GM19238 (cell line): ENCODE measurements around the gene OR52I2.

Experiments used
- DNase-seq: peaks from one replicate; pipeline ENCODE4 v3.0.0; 2011; ENCODE audit warnings: low spot score; ENCODE audit not compliant: insufficient read length

The OR52I2 gene

DNA sequence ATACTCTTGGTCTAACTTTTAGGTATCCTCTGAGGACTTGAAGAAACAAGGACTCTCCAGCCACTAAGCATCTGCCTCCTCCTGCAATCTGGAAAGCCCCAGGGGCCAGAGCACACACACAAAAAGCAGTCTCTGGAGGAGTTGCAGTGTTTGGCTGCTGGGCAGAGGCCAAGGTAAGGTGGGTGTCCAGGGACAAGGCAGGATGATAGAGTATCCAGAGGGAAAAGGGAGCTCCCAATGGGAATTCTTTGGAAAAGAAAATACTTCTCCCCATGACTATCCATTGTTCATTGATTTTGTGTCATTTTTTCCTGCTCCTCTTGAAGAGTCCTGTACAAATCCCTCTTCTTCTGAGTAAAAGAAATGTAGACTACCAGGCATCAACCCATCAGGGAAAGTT, at the start of gene OR52I2:
TSS of gene OR52I2 (plus strand) at position 301 of the 400 bp plus-strand sequence.
- DNase-seq, result no peak

DNA sequence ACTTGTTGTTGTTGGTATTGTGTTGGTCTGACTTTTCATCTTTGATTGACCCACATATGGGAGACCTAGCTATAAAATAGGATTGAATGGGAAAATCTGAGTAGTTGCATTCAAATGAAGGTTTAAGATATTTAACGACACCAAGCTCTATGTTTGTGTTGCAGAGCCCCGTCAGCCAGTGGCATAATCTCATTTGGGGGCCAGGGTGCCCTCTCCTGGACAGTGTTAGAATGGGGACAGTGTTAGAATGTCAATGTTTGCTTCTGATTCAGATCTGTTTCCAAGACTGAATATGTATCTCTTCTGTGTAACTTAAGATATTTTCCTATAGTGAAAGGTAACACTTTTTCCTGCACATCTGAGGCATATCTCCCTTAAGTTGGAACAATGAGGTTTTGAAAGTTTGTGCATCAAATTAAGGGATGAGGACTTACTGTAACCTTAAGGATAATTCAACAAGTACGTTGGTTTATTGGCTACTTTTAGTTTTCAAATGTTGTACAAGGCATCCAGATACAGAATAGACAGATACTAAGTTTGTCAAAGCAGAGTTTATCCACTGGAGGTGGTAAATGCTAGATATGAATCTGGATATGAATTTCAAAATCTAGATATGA, 41.8 kb upstream of the OR52I2 start:
- DNase-seq, result peak; percentile 13

GRCh38 chr11:4541071-4541470, 40.5 kb upstream of the OR52I2 start:
- DNase-seq, result no peak

- no peak for DNase-seq
Measured at GRCh38 chr11:4543561-4543960, 38.0 kb upstream of the OR52I2 start.

GRCh38 chr11:4544891-4545290, 36.7 kb upstream of the OR52I2 start, which contains the start of gene OR52M1:
OR52M1 (plus strand) TSS chr11:4545191; CDS start chr11:4545191, 0 bp downstream.
- no peak for DNase-seq

GRCh38 chr11:4546878-4547277, 34.7 kb upstream of the OR52I2 start:
- DNase-seq, result no peak

DNA sequence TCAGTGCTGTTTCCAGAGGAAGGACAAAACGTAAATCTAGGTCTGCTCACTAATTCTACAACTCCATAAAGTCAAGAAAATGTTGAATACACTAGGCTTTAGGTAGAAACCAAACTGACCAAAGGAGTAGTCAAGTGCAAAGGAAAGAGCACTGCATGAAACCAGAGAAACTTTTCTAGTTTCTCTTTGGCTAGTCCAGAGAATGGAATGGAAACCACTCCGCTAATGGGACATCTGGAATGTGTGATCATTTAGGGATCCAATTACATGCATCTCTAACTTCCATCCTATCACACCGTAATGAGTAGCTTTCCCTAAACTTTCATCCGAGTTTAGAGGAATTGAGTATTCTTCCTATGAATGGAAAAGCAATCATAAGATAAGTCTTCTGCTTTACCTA, 34.1 kb upstream of the OR52I2 start:
- DNase-seq, result no peak

DNA sequence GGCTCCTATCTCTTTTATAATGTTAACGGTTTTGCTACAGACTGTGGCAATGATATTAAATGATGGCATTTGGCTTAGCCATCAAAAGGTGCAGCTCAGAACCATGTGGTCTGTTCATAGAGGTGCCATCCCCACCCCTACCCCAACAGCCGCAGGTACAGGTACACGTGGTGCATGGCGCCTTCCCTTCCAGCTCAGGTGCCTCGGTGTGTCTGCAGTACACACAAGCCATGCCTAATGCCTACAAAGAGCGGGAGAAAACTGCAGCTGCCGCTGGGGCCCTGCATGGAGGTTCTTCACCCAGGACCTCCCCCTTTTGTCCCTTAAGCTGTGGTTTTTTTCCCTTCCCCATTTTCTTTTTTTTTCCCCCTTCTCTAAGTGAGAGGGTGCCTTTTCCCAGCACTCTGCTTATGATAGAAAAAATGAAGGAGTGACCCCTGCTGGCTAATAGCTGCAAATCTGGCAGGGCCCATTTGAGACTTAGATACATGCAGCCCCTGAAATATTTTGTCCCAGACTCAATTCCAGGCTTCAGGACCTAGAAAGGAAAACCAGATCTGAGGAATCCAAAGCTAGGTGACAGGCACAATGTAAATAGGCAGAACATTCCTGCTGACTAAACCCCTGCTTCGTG, 30.1 kb upstream of the OR52I2 start:
- no peak for DNase-seq

- DNase-seq, result no peak
Measured at GRCh38 chr11:4559527-4560440, 21.8 kb upstream of the OR52I2 start.

DNA sequence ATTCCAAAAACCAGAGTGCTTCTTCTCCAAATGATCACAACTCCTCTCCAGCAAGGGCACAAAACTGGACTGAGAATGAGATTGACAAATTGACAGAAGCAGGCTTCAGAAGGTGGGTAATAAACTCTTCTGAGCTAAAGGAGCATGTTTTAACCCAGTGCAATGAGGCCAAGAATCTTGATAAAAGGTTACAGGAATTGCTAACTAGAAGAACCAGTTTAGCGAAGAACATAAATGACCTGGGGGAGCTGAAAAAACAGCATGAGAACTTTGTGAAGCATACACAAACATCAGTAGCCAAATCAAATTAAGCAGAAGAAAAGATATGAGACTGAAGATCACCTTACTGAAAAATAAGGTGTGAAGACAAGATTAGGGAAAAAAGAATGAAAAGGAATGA, 21.1 kb upstream of the OR52I2 start:
- no peak for DNase-seq

- no peak for DNase-seq
Measured at GRCh38 chr11:4565371-4565770, 16.2 kb upstream of the OR52I2 start.

GRCh38 chr11:4569075-4569474, 12.5 kb upstream of the OR52I2 start:
- DNase-seq, result no peak

- no peak for DNase-seq
Measured at GRCh38 chr11:4576880-4577279, 4.7 kb upstream of the OR52I2 start.

GRCh38 chr11:4577761-4578160, 3.8 kb upstream of the OR52I2 start:
- no peak for DNase-seq

- DNase-seq, result no peak
Measured at GRCh38 chr11:4578624-4579023, 2.9 kb upstream of the OR52I2 start.

DNA sequence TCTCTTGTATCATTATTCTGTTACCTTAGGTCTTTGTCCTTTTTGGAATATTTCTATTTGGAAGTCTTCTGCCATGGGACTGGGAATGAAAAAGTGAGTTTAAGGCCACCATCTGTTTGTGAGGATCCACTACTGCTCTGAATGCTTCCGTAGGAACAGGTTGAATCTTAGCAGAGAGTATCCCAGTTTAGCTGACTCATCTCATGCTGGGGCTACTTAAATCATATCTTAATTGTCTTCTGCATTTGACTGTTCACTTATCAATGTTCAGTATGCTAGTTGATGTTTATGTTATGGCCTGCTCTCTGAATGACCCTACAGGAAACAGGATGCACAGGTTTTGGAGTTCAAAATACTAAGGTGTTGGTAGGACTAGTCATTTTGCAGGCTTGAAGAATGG, 1.4 kb upstream of the OR52I2 start:
- DNase-seq, result no peak

GRCh38 chr11:4589017-4589416, 7.5 kb downstream of the OR52I2 start:
- DNase-seq, result no peak

GRCh38 chr11:4593739-4594138, 12.2 kb downstream of the OR52I2 start, which contains the start of gene OR52I1:
OR52I1 (plus strand) TSS chr11:4594039; CDS start chr11:4594039, 0 bp downstream.
- DNase-seq, result no peak

- no peak for DNase-seq
Measured at GRCh38 chr11:4605057-4605456, 23.5 kb downstream of the OR52I2 start.

- no peak for DNase-seq
Measured at GRCh38 chr11:4606231-4607015, 24.9 kb downstream of the OR52I2 start.

DNA sequence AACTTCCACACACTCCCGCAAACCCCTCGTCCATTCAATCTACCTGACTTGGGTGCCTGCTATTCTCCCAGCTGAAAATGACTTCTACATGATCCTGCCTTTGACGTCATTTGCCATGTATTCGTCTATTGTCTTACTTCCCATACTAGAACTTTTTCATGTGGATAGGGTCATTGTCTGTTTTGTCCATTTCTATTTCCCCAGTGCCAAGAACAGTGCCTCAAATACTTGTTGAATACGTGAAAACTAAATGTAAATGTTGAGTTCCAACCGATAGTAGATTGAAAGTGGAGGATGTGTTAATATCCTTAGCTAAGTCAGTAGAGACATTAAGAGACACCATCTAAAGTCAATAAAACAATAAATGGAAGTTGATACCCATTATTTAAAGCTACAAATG, 25.6 kb downstream of the OR52I2 start:
- no peak for DNase-seq
